CD1c-positive myeloid dendritic cell (primary cell): ENCODE results near the gene PTGS1.
"Not testable (repeated sequence)": the region's sequence is repeated elsewhere in the genome, so short reads cannot be mapped to it uniquely, and the experiment has no call there.

Source experiments
- DNase-seq: peaks from one replicate; pipeline ENCODE4 v3.0.0-alpha.2; 2016; ENCODE audit errors: extremely low spot score

The PTGS1 gene

DNA sequence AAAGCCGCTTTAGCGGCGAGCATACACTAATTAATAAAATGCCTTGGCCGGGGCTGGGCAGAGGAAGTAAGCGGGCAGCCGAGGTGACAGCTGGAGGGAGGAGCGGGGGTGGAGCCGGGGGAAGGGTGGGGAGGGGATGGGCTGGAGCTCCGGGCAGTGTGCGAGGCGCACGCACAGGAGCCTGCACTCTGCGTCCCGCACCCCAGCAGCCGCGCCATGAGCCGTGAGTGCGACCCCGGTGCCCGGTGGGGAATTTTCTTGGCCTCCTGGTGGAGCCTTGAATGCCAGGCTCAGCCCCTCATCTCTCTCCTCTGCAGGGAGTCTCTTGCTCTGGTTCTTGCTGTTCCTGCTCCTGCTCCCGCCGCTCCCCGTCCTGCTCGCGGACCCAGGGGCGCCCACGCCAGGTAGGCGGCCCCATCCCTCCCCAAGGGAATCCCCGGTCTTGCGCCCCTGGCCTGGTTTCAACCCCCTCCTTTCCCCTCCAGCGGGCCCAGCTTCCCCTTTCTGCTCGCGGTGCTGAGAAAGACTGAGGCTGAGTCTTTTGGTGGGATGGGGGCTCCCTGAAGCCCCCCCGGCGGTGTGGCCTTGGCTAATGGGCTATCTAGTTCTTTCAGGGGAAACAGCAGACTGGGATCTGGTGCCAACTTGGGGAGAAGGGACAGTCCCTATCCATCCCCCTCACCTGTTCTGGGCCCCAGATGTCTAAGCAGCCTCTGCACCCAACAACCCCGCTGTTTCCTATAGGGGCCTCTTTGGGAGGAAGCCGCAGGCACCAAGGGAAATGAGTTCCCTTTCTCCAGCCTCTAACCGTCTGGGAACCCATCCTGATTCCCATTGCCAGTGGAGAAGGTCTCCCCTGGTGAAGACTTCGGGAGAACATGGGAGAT lies at the start of gene PTGS1:
TSS of gene PTGS1 (plus strand) at position 156 of the 887 bp plus-strand sequence. CDS start at position 217, 61 bp downstream.
- DNase-seq: peak; percentile 82

- DNase-seq: no peak
Measured at GRCh38 chr9:122322553-122322952, 48.3 kb upstream of the PTGS1 start.

GRCh38 chr9:122324665-122325064 lies 46.2 kb upstream of the PTGS1 start:
- DNase-seq: not testable (repeated sequence)

- DNase-seq: no peak
Measured at GRCh38 chr9:122325124-122325523, 45.7 kb upstream of the PTGS1 start.

DNA sequence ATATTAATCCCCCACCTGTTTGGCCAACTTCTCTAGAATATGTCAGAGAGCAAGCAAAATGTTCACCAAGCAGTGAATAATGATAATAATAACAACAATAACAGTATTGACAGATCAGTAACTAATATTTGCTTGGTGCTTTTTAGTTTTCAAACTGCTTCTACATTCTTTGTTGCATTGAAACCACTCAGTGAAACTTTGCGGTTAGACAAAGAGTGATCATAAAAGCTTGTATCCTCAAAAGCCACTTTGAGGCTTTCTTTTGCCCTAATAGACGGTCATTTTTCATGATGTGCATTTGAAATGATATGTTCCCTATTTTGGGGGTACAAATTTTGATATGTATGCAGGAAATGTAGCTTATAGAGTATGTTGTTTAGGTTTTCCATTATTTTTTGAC lies 43.6 kb upstream of the PTGS1 start:
- DNase-seq: no peak

- no peak for DNase-seq
Measured at GRCh38 chr9:122329597-122329996, 41.2 kb upstream of the PTGS1 start.

- DNase-seq: not testable (repeated sequence)
Measured at GRCh38 chr9:122330466-122330865, 40.4 kb upstream of the PTGS1 start.

DNA sequence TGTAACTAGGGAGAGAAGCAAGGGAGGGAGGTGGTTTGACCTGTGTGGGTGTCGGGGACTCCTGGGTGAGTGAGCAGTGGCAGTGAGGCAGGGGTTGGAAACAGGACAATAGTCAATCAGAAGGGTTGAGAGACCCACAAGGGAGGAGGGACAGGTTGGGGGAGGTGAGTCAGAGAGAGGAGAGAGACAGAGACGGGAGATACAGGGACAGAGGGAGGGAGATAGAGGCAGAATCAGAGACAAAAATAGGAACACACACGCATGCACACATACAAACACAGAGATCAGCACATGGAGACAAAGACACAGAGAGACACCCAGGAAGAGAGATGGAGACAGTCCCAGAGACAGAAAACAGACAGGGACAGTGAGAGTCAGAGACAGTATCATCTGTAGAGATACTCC lies 39.3 kb upstream of the PTGS1 start:
- no peak for DNase-seq

GRCh38 chr9:122332083-122332482 lies 38.7 kb upstream of the PTGS1 start:
- DNase-seq: no peak

GRCh38 chr9:122332644-122333043 lies 38.2 kb upstream of the PTGS1 start:
- DNase-seq: no peak

GRCh38 chr9:122333169-122333808 lies 37.5 kb upstream of the PTGS1 start:
- peak; percentile 64 for DNase-seq

DNA sequence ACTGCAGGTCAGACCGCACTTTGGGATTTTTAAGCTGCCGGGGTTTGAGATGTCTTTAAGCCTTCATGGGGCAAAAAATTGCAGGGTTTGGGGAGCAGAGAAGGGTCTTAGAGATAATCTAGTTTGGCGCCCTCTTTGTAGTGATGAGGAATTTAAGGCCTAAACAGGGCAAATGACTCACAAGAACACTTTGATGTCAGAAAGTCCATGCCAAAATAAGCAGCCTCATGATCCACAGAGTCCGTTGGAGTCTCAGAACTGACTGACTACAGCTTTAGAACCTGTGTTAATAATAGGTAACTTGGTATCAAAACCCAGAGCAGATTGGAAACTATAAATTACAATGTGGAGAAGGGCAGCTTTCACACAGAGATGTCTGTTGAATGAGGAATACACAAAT lies 35.9 kb upstream of the PTGS1 start:
- DNase-seq: no peak

DNA sequence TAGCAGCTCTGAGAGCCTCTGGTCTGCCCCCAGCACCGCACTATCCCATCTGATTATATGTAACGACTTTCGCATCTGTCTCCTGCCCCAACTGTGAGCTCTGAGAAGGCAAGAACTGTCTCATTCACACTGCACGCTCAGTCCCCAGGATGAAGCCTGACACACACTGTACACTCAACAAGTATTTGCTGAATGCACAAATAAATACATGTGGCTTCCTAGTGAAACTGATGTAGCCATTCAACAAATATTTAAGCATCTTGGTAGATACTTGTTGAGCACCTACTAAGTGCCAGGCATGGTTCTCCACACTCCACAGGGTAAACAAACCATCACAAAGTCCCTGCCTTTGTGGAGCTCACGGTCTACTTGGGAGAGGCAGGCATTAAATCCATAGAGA lies 34.6 kb upstream of the PTGS1 start:
- no peak for DNase-seq

- DNase-seq: no peak
Measured at GRCh38 chr9:122336866-122337555, 33.8 kb upstream of the PTGS1 start.

DNA sequence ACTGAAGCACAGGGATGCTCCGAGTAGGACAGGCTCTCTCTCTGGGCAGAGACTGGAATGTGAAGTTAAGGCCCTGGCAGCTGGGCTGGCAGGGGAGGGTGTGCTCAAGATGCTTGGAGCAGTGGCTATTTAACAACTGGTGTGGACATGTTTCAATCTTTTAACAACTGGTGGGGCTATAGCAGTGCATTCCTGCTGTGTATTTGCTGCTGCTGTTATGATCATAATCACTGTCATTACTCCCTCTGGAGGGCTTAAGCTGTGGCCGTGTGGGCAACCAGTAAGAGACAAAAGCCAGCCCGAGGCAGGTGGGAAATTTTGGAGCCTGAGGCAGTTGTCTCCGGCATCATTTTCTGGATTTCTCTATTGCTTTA lies 33.3 kb upstream of the PTGS1 start:
- no peak for DNase-seq

DNA sequence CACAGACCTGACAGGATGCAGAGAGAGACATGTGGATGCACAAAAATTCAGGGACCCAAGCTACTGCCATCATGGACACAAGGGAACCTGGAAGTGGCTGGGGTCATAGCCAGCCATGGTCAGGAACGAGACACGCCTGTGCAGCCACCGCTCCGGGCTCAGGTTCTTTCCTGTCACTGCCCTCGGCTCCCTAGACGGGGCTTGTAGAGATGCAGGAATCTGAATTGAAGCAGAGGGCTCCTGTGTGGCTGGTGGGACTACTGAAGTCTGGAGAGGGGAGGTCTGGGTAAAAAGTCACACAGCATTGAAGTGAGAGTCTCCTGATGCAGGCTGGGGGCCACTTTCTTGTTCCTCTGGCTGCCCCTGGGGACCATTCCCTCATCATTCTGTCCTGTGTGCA lies 32.3 kb upstream of the PTGS1 start:
- no peak for DNase-seq

GRCh38 chr9:122338994-122339393 lies 31.8 kb upstream of the PTGS1 start:
- DNase-seq: no peak

GRCh38 chr9:122339579-122339978 lies 31.2 kb upstream of the PTGS1 start:
- DNase-seq: no peak

DNA sequence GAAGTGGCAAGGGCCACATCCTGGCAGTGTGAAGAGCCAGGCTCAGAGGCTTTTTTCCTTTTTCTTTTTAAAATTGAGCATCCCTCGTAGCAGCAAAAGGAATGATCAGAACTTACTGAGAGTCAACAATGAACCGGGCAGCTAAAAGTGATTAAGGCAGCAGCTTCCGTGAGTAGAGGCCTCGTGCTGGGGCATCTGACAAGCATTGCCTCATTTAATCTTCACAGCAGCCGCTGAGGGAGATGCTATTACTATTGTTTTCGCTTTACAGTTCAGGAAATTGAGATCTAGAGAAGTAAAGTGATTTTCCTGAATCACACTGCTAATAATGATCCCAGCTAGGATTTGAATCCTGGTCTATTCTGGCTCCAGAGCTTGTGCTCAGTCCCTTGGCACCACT lies 30.7 kb upstream of the PTGS1 start:
- DNase-seq: no peak

DNA sequence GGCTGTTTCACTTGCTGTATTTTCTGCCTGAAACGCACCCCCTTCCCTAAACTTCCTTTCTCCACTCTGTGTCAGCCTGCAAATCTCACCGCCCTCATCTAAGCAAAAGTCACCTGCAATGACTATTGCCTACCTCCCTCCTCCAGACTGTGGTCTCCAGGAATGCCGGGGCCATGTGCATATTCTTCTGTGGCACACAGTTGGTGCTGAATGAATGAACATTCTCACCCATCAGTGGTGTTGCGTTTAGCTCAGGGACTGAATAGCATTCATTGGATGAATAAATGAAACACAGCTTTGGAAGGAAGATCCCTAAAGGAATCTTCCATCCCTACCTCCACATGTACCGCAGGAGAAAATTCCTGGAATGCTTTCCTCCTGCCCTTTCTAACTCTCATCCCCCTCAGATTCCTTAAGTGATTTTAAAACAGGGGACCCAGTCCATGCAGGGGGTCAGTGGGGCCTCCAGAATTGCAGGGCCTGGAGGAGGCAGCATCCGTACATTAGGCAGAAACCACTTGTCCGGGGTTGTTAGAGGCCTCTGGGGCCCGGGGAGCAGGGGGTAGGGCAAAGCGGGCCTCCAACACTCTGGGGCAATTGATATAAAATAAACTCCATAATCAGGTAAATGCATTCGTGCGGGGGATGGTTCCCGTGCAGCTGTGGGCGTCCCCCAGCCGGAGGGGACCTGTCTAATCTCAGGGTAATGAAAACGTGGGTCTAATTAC lies 28.3 kb upstream of the PTGS1 start:
- DNase-seq: no peak

DNA sequence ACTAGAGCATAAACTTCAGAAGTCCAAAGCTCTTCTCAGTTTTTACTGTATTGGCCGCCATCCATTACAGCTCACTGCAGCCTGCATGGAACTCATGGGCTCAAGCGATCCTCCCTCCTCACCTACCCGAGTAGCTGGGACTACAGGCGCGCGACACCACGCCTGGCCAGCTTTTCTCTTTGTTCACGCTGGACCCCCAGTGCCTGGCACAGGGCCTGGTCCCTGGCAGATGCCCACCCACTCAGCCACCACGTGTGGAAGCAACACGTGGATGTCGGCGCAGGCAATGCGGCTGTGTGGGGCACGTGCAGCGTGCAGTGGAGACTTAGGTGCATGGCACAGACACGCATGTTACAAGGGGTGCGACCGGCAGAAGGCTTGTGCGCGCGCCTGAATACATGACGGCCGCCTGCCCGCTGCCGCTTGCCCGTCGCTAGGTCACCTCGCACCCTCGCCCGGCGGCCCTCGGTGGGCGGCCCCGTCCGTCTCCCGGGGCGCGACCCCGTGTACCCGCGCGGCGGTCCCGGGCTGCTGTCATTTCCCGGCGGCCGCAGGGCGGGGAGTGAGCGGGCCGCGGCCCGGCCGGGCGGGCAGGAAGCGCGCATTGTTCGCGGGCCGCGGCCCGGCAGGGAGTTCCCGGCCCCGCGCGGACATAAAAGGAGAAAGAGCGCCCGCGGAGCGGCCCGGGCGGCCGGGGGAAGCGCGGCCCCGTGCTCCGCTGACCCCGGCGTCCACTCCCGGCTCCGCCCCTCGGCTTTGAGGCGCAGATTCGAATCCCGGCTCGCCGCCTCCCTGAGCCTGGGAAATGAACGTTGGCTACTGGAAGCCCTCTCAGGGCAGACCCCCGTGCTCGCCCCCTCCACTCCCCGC lies 24.1 kb upstream of the PTGS1 start:
- peak; percentile 53 for DNase-seq
